NCI-H774 (cell line): ENCODE data around the gene ITGAE.

Experiments
- DNase-seq: peaks from one replicate; lab custom pipeline; 2025; lab: John Stamatoyannopoulos, UW

The ITGAE gene

DNA sequence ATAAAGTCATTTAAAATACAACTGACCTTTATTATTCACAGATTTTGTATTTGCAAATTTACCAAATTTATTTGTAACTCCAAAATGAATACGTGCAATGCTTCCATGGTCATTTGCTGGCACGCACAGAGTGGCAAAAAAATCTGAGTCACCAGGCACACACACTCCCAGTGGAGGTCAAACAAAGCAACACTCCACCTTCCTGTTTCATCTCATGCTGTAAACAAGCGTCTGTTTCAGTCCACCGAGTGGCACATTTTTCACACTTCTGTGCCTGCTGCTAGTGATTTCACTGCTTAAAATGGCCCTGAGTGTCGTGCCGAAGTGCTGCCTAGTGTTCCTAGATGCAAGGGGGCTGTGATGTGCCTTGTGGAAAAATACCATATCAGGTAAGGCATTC, 17.8 kb upstream of the ITGAE start:
- no peak for DNase-seq

DNA sequence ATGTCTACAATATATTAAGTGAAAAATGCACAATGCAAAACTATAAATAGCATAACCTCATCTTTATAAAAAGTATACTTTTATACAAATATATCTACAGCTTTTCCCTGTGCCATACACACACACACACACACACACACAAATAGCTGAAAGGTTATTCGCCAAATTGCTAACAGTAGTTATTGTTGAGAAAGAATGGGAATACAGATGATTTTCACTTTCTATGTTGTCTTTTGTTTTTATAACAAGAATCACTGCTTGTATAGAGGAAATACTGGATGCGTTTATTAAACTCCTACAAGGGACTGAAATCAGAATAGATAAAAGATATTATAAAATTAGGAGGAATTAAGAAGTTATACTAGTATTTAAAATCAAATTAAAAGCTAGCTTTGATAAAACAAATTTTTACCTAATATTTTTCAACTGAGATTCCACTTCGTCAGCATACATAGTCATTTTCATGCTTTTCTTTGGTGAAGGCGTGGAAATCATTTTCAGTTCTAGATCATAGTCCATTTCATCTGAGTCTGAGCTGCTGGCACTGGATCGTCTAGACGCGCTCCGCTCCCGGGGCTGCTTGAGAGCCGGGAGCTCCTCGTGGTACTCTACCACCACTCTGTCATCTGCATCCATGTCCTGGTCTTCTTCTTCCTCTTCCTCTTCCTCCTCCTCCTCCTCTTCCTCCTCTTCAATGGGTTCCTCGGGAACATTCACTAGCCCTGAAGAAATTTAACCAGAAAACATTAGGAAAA, 17.0 kb upstream of the ITGAE start:
- no peak for DNase-seq

DNA sequence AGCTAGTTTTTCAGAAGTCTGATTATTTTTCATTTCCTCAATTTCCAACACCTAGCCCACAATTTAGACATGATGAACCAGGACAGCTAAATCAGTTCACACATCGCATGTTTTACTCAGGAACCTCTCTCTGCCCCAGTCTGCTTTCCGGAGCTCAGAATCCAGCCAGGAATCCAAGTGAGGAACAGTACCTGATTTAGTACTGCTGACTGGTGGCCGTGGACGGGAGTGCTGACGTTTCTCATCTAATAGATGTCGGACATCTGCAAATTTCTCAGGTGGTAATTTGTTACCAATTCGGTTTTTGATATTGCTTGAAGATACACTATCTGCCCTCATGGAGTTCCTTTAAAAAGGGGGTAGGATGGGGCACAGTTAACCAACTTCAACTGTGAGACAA, 14.9 kb upstream of the ITGAE start:
- DNase-seq, result no peak

DNA sequence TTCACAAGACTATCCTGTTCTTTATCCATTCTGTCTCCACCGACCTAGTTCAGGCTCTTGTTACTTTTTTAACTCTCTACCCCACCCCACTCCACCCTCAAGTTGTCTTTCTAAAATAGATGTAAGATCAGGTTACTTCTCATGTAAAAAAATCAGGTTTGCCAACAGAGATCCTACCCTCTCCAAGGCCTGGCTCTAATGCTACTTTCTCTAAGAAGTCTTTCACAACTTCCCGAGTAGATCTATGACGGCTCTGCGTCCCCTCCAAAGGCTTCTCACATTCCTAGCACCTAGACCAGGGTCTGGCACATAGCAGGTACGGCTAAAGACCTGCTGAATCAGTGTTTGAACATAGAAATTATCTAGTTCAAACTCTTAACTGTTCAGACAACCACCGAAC, 14.1 kb upstream of the ITGAE start:
- DNase-seq, result no peak

DNA sequence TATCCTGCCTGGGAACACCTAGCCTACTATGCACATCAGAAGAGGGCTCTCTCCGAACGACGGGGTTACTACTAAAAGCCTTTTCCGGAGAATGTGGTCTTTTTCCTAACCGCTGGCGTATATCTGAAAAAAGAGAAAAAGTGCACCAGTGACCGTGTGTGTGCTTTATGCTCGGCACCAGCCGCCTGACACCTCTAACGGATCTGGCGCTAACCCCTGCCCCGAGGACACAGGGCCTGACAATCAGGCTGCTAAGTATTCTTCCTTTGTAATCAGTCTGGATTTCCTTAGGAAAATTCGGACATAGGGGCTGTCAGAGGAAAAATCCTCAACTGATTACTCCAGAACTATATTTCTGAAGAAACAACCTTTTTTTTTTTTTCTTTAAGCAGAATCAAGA, 13.4 kb upstream of the ITGAE start:
- DNase-seq, result no peak

DNA sequence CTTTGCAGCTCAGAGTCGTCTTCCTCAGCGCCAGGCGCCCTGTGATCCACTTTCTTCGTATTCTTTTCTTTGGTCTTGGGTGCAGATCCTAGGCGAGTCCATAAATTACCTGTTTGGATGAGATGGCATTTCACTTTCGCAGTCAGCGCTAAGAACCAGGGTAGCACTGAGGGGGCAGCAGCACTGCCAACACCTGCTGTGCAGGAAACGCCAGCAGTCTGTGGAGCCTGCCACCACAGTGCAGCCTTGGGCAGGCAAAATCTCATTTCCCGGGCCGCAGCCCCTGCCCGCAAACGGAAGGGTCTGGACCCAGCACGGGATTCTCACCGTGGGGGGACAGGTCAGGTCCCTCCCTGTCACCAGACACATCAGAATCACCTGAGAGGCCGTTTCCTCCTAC, 12.2 kb upstream of the ITGAE start:
- no peak for DNase-seq

DNA sequence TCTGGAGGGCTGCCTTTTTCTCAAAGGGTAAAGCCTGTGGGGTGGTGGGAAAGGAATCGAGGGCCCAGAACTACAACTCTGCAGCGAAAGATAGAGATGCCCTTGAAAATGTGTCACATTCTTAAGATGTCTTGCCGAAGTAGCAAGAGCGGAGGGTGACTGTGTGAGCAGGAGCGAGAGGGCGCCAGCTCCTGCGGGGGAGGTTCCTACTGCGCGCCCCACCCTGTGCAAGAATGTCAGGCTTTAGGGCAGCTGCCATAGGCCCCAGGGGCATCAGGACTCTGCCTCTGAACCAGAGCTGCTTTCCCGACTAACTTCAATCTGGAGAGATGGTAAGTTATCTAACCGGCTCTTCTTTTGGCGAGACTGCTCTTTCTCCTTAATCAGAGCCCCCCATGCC, 11.8 kb upstream of the ITGAE start:
- DNase-seq, result no peak

DNA sequence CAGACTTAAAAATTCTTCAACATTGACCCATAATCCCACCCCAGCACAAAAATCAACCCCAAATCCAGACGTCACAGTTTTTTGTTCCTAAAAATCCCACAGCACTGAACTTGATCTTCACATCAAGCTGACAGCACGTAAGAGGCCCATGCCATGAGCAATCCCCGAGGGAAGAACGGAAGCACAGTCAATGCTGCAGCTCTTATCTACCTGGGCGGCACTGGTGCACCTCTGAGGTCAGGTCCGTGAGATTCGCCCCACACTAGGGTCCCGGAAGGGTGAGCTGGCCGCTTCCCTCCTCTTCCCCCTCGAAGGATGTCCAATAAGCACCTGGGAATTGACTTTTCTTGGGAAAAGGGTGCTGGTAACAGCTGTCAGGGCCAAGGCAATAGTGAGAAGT, 11.3 kb upstream of the ITGAE start:
- DNase-seq, result no peak

DNA sequence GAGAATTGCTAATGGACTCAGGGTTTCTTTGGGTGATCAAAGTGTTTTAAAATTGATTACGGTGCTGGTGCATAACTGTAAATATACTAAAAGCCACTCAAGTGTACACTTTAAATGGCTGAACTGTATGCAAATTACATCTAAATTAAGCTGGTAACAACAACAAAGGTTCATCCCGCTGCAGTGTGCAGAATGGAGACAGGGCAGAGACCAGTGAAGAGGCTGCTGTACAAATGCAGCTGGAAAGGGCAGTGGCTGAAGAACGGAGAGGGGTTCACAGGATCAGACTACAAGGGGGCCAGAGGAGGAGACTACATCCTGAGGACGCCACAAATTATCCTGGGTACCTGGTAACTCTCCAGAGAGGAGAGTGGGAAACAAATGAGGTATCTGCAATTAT, 9.0 kb upstream of the ITGAE start:
- DNase-seq, result no peak

DNA sequence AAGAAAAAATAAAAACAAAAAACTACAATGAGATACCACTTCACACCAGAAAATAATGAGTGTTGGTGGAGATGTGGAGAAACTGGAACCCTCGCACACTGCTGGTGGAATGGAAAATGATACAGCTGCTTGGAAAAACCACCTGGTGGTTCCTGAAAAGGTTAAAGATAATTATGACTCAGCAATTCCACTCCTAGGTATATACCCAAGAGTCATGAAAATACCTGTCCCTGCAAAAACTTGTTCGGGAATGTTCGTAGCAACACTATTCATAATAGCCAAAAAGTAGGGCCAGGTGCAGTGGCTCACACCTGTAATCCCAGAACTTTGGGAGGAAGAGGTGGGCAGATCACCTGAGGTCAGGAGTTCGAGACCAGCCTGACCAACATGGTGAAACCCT, 8.1 kb upstream of the ITGAE start:
- no peak for DNase-seq

DNA sequence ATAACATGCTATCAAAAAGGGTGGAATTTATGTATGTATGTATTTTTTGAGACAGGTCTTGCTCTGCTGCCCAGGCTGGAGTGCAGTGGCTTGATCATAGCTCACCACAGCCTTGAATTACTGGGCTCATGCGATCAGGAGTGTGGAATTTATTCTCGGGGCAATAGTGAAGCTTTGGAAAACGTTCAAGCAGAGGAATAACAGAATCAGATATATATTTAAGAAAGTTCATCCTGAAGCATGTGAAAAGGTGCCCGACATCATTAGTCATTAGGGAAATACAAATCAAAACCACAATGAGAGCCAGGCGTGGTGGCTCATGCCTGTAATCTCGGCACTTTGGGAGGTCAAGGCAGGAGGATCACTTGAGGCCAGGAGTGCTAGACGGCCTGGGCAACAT, 7.7 kb upstream of the ITGAE start:
- DNase-seq, result no peak

DNA sequence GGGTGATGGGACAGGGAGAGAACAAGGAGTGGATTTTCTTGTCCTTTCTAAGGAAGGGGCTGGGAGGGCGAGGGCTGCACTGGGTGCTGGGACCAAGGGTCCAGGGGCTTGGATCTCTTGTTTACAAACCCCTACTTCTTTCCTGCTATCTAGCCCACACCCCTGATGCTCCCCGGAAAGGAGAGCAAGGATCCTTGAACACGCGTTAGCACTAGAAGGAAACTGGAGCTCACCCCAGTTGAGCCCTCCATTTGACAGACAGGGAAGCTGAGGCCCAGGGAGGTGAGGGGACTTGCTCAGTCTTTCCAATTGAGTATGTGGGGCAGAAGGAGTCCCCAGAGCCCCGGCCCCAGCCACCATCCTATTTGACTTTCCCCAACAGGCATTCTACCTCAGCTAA, 4.6 kb upstream of the ITGAE start:
- DNase-seq, result no peak

DNA sequence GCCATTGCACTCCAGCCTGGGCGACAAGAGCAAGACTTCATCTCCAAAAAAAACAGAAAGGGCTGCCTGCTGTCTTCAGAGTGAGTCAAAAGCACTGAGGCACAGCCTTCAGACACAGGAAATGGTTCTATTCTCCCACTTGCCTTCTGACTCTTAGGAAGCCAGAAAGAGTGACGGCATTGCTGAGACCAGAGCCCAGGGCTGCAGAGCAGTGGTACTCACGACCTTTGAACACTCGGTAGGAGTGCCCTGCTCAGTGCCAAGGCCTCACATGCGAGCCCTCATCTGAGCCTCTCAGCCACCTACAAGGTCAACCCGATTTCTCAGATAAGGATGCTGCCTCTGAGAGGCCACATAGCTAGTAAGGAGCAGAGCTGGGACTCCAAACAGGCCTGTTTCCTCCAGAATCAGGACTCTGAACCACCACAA, 3.5 kb upstream of the ITGAE start:
- no peak for DNase-seq

DNA sequence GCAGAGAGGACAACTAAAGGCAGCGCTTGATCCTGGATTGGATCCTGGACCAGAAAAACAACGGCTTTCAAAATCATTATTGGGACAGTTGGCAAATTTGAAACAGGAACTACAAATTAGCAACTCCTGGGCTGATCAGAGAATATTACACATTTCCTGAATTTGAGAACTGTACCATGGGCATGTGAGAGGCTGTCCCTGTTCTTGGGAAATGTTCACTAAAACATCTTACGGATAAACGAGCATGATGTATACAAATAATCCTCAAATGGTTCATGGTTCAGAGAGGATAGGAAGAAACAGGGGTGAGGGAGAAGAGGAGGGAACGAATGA, 2.3 kb upstream of the ITGAE start:
- no peak for DNase-seq

DNA sequence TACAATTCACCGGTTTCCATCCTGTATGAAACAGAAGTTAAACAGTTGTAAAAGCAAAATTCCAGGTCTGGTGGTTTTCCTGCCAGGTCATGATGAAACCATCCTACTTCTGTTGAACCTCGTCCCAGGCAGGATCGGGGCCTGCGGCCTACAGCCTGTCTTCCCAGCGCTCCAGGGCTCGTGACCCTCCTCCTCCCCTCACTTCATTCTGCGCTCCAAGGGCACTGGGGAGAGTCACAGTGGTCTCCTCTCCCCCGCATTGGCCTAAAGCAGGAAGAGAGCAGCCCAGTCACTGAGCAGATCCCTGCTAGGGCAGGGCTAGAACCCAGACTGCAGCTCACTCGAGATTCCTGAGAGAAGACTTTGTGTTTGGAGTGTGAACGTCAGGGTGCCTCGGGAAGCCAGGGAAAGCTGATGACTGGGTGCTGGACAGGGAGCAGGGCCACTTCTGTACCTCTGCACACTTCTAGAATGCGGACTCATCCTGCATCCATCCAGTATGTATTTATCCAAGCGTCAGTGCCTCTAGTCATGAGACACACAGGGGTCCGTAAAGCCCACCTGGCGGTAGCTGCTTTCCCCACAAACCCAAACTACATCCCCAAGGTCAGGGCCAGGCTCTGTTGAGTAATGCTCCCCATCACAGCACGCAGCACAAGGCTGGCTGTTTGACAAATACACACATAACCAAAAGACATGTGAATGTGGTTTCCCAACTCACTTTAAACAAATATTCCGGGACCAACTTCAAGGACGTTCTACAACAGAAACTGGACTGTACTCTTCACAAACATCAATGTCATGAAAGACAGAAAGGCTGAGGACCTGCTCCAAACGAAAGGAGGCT, 1.7 kb upstream of the ITGAE start:
- no peak for DNase-seq

DNA sequence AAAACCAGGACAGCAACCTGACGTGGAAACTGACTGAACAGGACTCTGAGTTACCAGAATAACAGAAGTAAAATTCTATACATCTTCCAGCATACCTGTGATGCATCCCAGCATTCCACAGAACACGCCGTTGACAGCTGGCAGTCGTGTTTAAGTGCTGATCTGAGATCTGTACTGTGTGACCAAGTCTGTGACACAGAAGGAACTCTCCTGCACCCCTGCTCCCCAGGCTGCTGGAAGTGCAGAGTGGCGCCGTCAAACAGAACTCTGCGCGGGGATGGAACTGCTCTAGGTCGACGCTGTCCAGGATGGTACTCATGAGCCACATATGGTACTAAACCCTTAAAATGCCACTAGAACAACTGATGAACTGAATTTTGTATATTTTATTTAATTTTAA, 804 bp upstream of the ITGAE start:
- DNase-seq, result no peak

DNA sequence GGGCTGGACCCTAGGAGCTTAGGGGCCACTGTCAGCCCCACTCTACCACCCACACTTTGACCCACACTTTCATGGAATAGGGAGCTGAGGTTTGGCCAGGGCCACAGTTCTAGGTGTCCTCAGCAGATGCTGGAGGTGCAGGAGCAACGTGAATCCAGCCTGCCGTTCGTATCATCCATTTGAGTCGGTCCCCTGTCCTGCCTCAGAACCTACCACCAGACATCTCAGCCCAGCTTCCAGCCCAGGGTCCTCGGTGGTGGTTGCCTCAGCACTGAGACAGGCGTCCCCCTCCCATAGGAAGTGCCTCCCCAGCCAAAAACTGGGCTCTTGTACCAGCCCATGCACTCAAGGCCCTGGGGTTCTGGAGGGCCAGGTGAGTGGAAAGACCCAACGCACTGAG, 359 bp upstream of the ITGAE start:
- DNase-seq, result no peak

DNA sequence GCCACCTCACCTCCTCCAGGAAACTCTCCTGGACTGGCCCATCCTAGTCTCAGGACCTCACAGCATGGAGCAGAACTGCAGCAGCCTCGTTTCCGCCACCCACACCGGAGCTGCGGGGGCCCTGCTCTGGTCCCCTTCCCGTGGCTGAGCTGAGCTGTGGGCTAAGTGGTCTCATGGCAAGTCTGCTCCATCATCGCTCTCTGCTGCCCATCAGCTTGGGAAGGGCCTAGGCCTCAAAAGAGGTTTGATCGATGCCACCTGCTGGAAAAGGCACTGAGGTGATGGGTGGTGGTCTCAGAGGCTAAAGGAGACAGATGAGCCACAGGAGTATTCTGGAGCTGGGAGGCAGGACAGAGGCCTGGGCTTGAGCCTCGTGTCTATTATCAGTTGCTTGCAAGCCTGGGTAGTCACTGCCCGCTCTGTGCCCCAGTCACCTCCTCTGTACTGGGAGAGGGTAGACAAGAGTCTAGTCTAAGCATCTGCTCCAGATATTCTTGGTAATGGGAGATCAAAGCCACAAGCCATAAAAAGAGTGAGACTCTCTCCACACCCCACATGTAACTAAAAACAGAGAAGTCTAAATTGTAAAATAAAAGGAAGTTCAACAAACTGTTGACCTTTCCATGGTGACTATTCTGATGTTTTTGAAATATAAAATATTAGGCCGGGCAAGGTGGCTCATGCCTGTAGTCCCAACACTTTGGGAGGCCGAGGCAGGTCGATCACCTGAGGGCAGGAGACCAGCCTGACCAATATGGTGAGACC, 1.6 kb downstream of the ITGAE start:
- DNase-seq, result no peak

DNA sequence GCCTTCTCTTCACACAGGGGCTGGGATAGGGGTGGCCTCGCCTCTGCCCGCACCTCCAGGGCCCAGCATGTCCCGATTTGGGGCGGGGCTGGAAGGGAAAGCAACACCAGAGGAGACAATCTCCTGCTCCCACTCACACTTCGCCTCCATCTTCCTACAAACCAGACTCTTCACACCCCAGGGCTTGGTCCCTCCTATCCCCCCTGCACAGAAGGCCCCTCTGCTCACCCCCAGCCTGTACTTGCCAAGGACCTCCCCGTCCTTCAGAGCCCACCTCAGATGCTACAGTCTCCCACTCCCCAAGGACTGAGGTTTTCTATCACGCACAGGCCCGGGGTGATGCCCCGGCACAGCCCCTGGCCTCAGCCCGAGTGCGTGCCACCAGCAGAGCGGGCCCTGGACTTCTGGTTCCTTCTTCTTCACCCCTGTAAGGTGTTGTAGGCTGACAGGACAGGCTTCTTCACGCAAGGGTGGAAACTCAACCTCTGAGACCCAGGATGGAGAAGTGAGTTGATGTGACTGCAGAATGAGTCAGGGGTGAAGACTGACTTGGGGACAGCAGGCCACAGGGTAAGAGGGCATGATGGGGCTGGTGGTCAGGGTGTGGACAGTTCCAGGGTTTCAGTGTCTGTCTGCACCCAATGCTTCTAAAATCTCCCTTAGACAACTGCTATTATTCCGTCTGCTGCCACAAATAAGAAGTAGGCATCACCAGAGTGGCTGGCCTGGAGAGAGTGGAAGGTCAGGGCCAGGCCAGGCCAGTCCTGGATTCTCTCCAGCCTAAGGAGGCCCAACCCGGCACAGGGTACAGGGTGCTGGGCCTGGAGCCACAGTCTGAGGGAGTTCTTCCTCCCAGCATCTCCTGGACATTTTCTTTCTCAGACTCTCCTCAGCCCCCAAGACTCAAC, 2.5 kb downstream of the ITGAE start:
- no peak for DNase-seq

DNA sequence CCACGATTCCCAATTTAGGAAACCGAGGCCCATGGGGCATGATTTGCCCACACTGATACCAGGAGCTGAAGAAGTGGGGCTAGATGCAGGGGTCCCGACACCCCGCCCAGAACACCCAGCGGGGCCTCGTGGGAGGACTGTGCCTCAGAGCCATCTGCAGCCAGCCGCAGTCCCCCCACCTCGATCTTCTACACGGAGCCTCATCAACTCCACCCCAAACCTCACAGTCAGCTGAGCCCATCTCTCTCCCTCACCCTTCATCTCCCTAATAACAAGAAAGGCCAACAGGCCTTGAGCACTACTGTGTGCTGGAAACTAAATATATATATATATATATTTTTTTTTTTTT, 4.2 kb downstream of the ITGAE start:
- DNase-seq, result no peak

DNA sequence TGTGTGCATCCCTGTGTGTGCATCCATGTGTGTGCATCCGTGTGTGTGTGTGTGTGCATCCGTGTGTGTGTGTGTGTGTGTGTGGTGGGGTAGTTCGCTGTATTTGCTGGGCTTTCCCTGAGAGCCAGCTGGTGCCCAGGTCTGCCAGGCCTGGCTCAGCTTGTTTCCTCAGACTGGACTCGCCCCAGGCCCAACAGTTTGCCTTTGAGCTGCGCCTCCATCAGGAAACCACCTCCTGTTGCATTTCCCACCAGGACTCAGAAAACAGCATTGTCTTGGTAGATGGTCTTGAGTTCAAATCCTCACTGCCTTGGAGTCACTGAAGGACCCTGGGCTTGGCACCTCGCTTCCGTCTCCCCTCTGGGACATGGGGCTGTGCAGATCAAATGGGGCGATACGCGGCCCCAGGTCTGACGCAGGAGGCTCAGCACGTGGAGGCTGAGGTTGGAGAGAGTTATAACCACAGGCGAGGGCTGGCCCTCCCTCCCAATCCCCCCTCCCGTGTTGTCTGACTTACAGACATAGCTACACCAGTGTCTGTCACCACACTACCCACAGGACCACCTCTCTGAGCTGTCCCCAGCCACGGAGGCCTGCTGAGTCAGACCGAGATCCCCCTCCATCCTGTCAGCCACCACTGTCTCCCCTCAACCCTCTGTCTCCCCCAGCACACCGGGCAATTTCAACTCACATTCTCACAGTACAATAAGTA, 4.7 kb downstream of the ITGAE start:
- no peak for DNase-seq
